Activated CD4-positive, CD25-positive, alpha-beta regulatory T cell treated with anti-CD3 and anti-CD28 coated beads, Interleukin-2, amount 50 U/mL, for 16 hours (primary cell): ENCODE data around the gene KCND3.

Experiments used
- DNase-seq: peaks from one replicate; pipeline ENCODE4 v3.0.0-alpha.2; 2020; ENCODE audit warnings: low read depth, low spot score

Gene KCND3

DNA sequence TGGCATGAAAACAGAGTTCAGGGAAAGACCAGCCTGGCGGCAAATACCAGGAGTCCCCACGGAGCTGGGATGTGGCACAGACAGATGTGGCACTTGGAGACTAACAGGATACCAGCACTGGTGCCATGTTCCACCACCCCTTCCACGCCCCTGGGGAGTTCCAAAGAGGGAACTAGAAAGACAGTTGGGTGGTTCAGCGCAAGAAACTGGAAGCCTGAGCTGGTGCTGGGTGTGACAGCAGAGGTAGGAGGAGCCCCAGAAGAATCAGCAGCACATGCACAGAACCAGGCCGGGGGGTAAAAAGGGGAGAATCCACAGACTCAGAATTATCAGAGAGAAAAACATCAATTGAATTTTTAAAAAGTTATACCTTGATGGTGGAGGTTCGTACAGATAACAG is 211.4 kb downstream of the KCND3 start:
- DNase-seq = no peak

DNA sequence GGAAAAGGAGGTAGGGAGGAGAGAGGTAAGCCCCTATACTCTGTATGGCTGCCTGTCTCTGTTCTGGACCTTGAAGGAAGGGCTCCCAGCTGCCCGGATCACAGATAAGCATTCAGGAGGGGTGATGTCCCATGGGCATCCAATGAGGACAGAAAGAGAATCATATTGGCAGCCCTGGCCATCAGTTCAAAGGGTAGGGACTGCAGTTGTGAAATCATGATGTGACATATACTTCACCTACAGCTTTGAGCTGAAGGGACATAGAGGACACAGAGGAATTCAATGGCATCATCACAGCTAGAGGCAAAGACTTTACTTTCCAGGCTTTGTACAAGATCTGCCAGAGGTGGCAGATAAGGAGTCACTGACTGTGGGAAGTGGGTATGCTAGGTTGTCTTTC is 212.2 kb downstream of the KCND3 start:
- DNase-seq = no peak

DNA sequence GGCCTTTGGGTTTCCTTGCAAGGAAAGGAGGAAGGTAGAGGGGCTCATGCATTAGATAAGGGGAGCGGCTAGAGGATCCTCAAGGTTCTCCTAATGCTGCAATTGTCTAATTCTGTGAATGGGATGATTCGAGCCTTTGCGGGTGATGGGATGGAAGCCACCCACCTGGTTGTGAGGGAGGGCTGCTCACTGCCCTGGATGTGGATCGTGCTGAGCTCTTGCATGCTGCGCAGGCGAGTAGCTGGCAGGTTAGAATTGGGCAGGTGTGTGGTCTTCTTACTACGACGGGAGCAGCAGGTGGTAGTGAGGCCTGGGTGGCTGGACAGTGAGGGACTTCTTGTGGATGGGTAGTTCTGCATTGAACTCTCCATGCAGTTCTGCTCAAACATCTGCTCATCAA is 212.6 kb downstream of the KCND3 start:
- no peak for DNase-seq

DNA sequence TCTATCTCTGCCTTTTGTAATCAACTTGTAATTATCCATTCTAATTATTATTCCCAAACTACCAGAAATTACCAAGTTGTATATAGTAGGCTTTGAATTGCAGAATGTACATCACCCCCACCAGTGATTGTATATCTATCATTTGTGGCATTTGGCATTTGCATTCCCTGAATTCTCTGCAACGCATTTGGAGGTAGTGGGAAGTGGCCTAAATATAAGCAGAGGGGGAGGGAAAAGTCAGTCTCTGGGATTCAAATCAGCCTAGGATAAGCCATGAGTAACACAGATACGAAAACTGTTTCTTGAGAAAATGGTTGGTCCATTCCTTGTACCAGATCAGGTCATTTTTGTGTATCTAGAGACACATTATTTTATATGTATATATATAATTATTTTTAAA is 213.1 kb downstream of the KCND3 start:
- DNase-seq = no peak

DNA sequence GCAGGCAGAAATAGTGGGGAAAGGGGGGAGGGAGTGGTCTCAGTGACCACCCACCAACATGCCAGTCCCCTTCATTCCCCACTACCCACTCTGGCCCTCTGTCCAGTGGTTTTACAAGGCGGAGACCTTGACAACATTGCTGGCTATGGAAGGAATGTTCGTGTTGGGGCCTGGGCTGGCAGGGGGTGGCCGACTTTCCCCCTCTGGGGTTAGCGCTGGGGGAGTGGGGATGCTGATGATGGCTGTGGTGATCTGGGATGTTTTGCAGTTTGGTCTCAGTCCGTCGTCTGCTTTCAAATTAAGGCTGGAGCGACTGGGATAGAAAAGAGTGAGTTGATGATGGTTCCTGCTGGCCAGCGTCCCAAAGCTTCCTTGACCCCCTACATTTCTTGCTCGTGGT is 213.5 kb downstream of the KCND3 start:
- DNase-seq = no peak

DNA sequence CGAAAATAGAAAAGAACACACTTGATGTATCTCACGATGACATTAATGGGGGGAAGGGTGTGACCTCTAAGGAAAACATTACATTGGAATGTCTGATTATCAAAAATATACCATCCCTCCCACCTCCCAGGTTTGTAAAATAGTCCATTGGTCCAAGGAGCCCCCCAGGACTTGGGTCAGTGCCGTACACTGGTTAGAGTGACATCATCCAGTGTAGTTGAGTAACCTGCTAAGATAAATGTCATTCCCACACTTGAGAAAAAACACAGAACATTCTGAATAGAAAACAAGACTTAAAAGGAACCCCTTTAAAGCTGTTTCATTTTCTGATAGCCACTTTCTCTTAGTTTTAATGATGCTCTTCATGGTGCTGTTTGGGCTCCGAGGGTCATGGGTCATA is 218.6 kb downstream of the KCND3 start:
- no peak for DNase-seq

DNA sequence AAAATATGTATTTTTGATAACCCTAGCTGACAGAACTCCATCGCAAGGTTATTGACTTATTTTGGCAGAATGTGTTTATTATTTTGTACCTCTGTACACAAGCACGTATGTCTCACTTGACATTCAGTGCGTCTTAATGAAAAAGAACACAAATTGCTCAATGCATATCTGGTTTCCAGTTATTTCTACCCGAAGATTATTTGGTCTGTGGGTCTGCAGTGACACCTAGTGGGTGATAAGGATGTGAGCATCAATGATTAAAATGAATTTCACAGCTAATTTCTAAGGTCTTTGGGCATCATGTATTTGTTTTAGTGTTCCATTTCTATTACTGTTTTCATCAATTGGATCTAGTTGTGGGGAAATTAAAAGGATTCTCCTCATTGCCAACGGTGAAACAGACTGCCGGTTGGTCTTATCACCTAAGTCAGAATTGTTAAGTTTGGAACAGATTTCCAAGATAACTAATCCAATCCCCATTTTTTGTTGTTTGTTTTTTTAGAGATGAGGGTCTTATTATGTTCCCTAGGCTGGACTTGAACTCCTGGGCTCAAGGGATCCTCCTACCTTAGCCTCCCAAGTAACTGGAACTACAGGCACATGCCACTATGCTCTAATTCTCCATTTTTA is 219.8 kb downstream of the KCND3 start:
- peak; percentile 35 for DNase-seq

DNA sequence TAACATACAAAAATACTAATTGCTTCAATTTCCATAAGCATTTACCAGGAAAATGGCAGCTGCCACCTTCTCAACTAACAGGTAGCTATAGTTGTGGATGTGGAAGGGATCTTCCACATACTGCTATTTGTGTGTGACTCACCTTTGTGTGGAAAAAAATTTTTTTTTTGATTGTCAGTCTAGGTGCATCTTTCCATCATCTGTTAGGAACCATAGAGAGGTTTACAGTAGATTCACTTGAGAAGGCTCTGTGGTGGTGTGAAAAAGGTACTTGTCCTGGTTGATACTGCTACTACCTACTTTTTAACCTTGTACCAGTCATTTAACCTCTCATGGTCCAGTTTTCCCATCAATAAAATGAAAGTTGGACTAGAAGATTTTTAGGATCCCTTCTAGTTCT is 220.8 kb downstream of the KCND3 start:
- DNase-seq = no peak

DNA sequence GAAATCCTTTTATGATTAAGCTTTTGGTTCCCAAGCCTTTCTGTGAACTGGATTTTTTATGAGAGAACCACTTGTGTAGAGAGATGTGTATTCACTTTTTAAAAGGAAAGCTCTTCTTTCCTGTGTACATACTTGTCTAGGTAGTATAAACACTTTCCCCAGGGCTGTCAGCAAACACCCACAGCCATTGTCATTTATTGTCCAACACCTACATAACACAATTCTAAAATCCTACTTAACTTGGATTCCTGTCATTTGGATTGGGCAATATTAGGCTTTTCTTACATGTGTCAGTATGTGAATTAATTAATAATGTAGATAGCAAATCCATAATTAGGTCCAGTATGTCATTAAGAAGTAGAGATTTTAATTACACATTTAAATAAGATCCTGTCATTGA is 221.4 kb downstream of the KCND3 start:
- no peak for DNase-seq

DNA sequence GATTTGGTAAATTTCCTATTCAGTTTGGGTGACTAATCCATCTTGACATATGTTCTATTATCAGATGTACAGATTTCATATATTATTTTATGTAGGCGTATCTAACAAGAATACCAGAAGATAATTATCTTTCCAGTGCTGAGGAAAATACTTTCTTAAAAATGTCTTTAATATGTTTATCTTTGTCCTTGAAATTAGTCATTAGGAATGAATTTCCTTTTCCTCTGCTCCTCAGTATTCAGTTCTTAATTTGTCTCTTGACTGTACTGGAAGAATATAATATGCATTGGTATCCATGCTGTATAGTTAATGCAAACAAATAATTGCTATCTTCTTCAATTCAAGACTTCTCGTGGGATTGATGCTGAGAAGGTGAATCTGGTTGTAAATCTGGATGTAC is 227.1 kb downstream of the KCND3 start:
- no peak for DNase-seq

DNA sequence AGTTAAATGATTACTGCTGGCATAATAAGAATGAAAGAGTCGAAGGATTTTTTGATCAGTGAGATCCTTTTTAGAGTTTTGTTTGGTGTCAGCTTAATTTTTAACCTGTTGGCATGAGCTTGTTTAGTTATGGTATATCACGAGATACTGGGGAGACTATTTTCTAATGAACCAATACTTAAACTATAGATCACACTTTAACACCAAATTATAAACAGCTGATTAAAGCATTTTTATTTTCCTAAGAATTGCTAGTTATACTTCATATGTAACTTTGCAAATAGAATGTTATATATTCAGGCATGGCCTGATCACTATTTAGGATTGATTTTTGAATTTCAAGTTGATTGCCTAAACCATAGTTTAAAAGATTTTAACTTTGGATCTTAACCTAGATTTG is 227.8 kb downstream of the KCND3 start:
- DNase-seq = no peak

DNA sequence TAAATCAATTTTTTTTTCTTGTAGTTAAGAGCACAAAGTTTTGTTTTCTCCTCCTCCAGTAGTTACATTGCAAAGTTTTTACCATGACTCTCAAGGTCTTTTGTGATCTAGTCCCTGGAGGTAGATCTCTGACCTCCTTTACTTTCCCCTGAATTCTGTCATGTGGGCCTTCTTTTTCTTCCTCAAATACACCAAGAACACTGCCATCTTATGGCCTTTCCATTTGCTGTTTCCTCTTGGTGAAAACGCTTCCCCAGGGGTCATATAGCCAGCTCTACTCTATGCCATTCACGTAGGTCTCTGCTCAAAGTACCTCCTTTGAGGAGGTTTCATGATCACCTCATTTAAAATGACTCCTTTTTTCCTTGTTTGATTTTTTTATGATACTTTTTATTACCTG is 231.1 kb downstream of the KCND3 start:
- DNase-seq = no peak

DNA sequence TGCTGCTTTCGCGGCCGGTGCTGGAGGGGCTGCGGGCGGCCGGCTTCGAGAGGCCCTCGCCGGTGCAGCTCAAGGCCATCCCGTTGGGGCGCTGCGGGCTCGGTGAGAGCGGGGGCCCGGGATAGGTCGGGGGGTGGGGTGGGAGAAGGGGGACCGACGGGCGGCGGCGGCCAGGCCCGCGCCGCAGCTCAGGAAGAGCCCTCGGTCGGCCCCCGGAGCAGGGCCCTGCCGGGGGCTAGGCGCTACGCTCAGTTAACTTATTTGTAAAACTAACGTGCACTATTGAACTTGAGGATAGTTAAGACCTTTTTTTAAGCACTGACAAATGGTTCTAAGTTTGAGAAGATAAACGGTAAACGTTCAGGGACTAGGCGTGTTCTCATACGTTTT is 233.3 kb downstream of the KCND3 start:
- no peak for DNase-seq

DNA sequence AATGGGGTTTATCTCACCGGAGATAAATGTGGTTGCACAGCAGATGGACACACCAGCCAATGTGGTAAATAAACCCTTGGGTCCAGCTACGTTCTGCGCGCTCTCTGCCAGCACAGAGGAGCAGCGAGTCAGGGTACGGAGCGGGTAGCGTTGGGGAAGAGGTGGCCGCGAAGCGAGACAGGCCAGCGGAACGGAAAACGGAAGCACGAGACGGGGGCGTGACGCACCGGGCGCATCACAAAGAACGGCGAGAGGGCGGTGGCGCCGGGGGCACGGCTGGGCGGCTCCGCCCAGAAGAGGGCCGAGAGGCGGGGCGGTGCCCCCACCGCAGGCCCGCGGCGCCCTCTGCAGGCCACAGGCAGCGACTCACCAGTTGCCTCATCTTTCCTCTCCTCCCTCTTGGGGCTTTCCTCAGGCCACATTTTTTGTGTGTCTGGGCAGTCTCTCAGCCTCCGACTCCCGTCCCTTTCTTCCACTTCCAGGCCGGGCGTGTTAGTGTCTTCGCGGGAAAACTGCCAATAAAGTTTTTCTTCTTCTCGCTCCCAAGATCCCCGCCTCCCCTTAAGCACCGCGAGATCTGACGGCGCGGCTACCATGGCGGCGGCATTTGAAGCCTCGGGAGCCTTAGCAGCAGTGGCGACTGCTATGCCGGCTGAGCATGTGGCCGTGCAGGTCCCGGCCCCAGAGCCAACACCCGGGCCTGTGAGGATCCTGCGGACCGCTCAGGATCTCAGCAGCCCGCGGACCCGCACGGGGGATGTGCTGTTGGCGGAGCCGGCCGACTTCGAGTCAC is 233.9 kb downstream of the KCND3 start, which contains the start of gene DDX20:
Gene DDX20, plus strand, starts transcription at position 571 of the 793 bp plus-strand sequence. Its CDS starts 24 bp downstream, at position 595.
- peak; percentile 87 for DNase-seq

DNA sequence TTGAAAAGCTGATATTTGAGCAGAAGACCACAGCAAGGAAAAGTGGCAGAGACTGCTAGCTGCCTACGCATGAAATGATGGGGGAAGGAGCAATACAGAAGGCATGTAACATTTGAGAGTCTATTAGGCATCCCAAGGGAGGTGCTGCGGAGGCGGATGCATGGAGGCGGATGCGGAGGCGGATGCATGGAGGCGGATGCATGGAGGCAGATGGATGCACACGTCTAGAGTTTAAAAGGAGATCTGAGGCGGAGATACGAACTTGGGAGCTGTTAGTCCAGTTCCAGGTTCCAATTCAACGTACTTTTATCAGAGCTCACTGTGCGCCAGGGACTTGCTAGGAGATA is 234.5 kb downstream of the KCND3 start:
- DNase-seq = no peak

DNA sequence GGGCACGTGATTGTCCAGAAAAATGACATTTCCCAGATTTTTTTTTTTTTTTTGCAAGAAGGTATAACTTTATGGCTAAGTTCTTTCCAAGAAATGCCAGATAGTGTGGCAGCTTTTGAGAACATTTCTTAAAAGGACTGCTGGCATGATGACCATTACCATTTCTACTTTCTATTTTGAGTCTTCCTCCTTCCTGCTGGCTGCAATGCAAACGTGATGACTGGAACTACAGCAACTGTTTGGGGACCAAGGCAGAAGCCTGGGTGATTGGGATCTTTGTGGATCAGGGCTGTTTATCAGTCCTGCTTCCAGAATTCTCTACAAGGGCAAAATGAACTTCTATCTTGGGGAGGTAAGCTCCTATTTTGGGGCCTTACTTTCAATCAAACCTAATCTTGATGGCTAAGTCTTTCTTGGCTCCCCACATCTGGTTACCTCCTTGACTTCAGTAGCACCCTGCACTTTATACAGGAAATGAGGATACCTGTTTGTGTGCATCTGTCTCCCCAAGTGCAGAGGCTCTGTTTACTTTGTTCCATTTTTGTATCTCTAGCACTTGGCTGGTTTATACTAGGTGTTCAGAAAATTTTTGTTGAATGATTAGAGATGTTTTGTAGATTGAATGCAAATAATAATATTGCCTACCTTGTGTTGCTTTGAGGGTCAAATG is 237.4 kb downstream of the KCND3 start:
- no peak for DNase-seq

DNA sequence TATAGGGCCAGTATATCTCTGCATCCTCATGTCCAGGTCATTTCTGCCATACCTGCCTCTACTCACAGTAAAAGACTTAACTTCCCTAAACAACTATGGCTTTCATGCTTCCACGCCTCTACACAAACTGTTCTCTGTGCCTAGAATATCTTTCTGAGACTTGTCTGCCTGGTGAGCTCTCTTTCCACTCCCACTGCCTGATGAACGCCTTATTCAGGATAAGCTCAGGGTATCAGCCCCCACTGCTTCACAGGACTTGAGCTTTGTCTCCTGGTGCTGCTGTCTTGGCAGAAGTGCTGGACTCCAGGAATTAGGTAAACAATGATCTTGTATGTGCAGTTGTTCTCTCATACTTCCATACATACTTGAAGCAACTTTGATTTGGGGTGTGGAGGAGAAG is 238.6 kb downstream of the KCND3 start:
- no peak for DNase-seq

DNA sequence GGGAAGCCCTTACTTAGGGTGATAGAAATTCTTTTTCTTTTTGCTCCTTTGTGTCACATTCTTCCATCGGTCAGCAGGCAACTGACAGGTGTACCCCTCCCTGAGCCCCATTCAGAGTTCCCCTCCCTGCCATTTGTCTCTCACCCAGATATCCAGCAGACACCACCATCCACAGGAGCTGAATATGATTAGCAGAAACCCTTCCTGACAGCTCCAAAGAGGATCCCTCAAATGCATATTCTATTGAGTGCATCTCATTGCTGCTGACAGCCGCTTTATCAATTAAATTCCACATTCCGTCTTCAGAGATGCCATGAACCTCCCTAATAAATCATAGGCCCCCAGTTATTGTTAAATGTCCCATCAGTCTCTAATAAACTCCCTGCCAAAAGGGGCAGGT is 239.8 kb downstream of the KCND3 start:
- DNase-seq = no peak

DNA sequence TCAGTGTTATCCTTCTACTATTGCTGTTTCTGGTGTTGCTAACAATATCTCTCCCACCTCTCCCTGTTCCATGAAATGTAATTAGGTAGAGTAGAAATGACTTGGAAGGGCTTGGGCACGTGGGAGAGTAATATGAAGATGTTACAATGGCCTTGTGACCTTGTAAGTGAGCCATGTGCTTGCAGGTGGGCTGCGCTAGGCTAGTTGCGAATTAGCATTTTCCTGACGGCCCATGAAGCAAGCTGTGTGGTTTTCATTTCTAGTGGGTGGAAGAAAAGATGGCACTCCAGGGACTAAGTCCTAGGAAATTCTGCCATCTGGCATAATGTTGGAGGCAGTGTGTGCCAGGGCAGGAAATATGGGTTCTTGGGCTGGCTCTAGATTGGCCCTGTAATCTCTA is 241.5 kb downstream of the KCND3 start:
- DNase-seq = no peak

DNA sequence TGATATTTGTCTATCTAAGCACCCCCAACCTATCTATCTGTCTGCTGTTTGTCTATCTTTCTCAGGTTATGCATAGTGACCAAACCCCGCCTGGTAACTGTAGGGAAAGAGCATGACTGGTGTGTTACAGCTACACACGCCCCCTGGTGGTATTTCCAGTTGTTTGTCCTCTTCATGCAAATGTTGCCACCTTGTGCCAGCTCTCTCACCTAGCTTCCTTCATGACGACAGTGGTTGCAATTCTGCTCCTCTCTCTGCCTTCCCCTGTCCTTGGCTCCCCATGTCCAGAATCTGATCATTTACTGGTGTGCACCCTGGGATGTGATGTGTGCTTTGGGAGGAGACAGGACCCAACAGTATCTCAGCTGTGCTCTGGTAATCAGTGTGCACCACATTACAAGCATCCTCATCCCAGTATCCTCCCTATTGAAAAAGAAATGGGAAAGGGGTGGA is 242.2 kb downstream of the KCND3 start:
- DNase-seq = peak; percentile 45

DNA sequence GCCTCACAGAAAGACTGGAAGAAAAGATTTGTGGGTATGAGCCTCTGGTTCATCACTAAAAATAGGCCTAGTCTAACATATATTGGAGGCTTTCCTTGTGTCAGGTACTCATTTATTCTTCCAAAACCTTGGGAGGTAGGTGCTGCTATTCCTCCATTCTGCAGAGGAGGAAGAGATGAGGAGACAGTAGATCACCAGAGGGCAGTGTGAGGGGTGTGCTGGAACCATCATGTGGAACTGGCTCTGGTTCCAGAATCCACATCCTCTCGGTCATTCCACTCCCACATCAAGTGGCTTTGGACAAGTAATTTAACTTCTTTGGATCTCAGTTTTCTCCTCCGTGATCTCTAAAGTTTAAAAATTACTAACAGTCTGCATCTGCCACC is 242.9 kb downstream of the KCND3 start:
- no peak for DNase-seq

DNA sequence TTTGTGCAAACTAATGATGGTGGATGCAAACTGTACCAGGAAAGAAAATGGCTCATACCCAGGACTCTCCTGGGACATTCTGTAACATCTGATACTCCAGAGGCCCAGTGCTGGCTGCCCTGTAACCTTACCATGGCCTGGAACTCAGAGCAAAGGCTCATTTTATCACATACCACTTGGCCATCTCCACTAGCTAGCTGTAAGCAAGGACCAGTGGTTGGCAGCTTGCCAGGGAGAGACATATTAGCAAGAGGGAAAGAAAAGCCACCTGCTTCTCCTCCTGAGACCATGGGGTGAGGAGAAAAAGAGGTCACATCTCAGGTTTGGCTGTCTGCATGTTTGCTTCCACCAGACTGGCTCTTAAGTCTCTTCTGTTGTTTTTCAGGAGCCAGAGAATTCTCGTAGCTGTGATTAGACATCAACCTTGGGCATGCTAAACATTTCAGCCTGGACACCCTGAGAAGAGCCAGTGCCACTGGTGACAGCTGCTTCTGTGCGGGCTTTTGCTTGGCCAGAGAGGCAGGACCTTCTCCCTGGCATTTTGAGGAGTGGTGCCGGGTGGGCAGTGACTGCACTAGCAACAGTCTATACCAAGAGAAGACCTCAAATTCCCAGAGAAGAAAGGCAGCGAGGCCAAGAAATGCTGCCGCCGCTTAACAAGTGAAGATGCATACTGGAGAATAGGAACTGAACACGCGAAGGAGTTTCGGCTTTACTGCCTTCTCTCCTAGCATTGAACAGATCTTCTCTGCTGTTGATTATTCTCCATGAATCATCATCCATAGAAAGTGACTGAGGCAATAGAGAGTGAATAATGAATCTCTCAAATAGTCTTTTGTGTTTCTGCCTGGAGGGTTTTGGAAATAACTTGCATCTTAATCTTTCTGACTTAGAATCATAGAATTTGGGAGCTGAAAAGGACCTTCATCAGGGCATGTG is 243.5 kb downstream of the KCND3 start:
- DNase-seq = no peak
